ENCODE measurements around the gene PRCP.
A peak's percentile ranks its signal among the peaks of the same experiment; 100 is the strongest.

GRCh38 chr11:82901165-82901921 lies 1.1 kb upstream of the PRCP start, which contains the start of gene DDIAS:
- peak in 2 of 3 donors; percentile 5 to 17 for TF ChIP-seq CTCF (IDR thresholded peaks at IDR 0.05)
- peak; percentile 84 for TF ChIP-seq POLR2A (IDR thresholded peaks at IDR 0.05)
- TF ChIP-seq EP300 (IDR thresholded peaks at IDR 0.05), result no peak

Data from ovary (tissue), 3 donors.